SJSA1 (cell line): Measurements from ENCODE around the gene NR2F2. TPM values are rescaled to one million over a fixed set of nuclear protein-coding genes. Genes with fewer than 3 reads are reported as not detected.

Experiments
- DNase-seq, 2 experiments: peaks; one replicate each; pipeline ENCODE4 v3.0.0-alpha.2; 2015 to 2020; ENCODE audit warnings: low spot score in 2 of 2, low read depth in 1 of 2
- H3K27ac ChIP-seq: fragments of 250-450 bp; sonication (Bioruptor Pico); 2 replicates; pipeline ENCODE4 v1.5.1; 2020; ENCODE audit warnings: mild to moderate bottlenecking, moderate library complexity
- H3K27me3 ChIP-seq: fragments of 250-450 bp; sonication (Bioruptor Pico); replicated peaks from 2 replicates; pipeline ENCODE4 v1.5.1; 2020; ENCODE audit warnings: mild to moderate bottlenecking, moderate library complexity
- H3K36me3 ChIP-seq: fragments of 250-450 bp; sonication (Bioruptor Pico); 2 replicates; pipeline ENCODE4 v1.5.1; 2020; ENCODE audit warnings: mild to moderate bottlenecking
- H3K4me1 ChIP-seq: fragments of 250-450 bp; sonication (Bioruptor Pico); replicated peaks from 2 replicates; pipeline ENCODE4 v1.6.1; 2021; ENCODE audit warnings: mild to moderate bottlenecking
- H3K4me3 ChIP-seq: fragments of 250-450 bp; sonication (Bioruptor Pico); 2 replicates; pipeline ENCODE4 v1.5.1; 2020; ENCODE audit warnings: mild to moderate bottlenecking
- H3K9me3 ChIP-seq: fragments of 250-450 bp; sonication (Bioruptor Pico); replicated peaks from 2 replicates; pipeline ENCODE4 v1.5.1; 2020; ENCODE audit warnings: mild to moderate bottlenecking
- total RNA-seq: library from RNA; depleted of rRNA; stranded (reverse); fragments of >200 nt; shearing (Covaris generic); gene quantifications from 2 replicates; pipeline ENCODE4 v1.2.3, GENCODE V29; 2014

Gene NR2F2
- total RNA-seq, 1 experiment from 2014 or later = 9.8 TPM

GRCh38 chr15:96338074-96338765 is 7.7 kb downstream of the NR2F2 start:
- DNase-seq = peak in 1 of 2 experiments; percentile 75
- H3K9me3 ChIP-seq = no peaks in the 10 kb centered on the region
- peak overlapping the region; percentile 84 for H3K27ac ChIP-seq
- H3K4me3 ChIP-seq = peak overlapping the region; percentile 52
- H3K27me3 ChIP-seq = no peaks in the 10 kb centered on the region
- H3K36me3 ChIP-seq = peaks cover 76% of the 10 kb centered on the region
- H3K4me1 ChIP-seq = peaks cover 43% of the 10 kb centered on the region

GRCh38 chr15:96338766-96339618 is 8.5 kb downstream of the NR2F2 start:
- peak in 1 of 2 experiments; percentile 72 for DNase-seq
- Histone ChIP-seq H3K4me1 (peaks cover 43% of the 10 kb centered on the region), H3K4me3 (peak overlapping the region; percentile 55), H3K36me3 (peaks cover 75% of the 10 kb centered on the region), H3K27me3 (no peaks in the 10 kb centered on the region), H3K27ac (peak overlapping the region; percentile 84), H3K9me3 (no peaks in the 10 kb centered on the region)

- H3K27ac ChIP-seq = peak overlapping the region; percentile 84
- DNase-seq = peak in 1 of 2 experiments; percentile 59
- H3K4me3 ChIP-seq = peak overlapping the region; percentile 55
- H3K9me3 ChIP-seq = no peaks in the 10 kb centered on the region
- peaks cover 37% of the 10 kb centered on the region for H3K4me1 ChIP-seq
- H3K36me3 ChIP-seq = peaks cover 75% of the 10 kb centered on the region
- no peaks in the 10 kb centered on the region for H3K27me3 ChIP-seq
These were observed 9.3 kb downstream of the NR2F2 start for GRCh38 chr15:96339619-96340347.

GRCh38 chr15:96340348-96340597 is 9.8 kb downstream of the NR2F2 start:
- Histone ChIP-seq H3K27me3 (no peaks in the 10 kb centered on the region), H3K9me3 (no peaks in the 10 kb centered on the region), H3K4me1 (peaks cover 35% of the 10 kb centered on the region), H3K4me3 (peak overlapping the region; percentile 55), H3K36me3 (peaks cover 75% of the 10 kb centered on the region), H3K27ac (peak overlapping the region; percentile 84)
- no peak for DNase-seq

- Histone ChIP-seq H3K9me3 (no peaks in the 10 kb centered on the region), H3K4me1 (peaks cover 33% of the 10 kb centered on the region), H3K4me3 (peak overlapping the region; percentile 55), H3K27me3 (no peaks in the 10 kb centered on the region), H3K27ac (peak overlapping the region; percentile 84), H3K36me3 (peaks cover 73% of the 10 kb centered on the region)
- peak in 1 of 2 experiments; percentile 84 for DNase-seq
These were observed 10.4 kb downstream of the NR2F2 start for GRCh38 chr15:96340598-96341512.

- DNase-seq = no peak
- Histone ChIP-seq H3K9me3 (no peaks in the 10 kb centered on the region), H3K4me3 (peak overlapping the region; percentile 55), H3K36me3 (peaks cover 68% of the 10 kb centered on the region), H3K27me3 (no peaks in the 10 kb centered on the region), H3K27ac (peak overlapping the region; percentile 84), H3K4me1 (peaks cover 32% of the 10 kb centered on the region)
These were observed 11.3 kb downstream of the NR2F2 start for GRCh38 chr15:96341513-96342405.

GRCh38 chr15:96342406-96343112 is 12.1 kb downstream of the NR2F2 start:
- Histone ChIP-seq H3K36me3 (peaks cover 68% of the 10 kb centered on the region), H3K4me3 (no peak overlapping the region), H3K4me1 (peaks cover 32% of the 10 kb centered on the region), H3K9me3 (no peaks in the 10 kb centered on the region), H3K27me3 (no peaks in the 10 kb centered on the region), H3K27ac (no peak overlapping the region)
- DNase-seq = no peak

- no peak for DNase-seq
- no peaks in the 10 kb centered on the region for H3K9me3 ChIP-seq
- H3K27ac ChIP-seq = no peak overlapping the region
- H3K27me3 ChIP-seq = no peaks in the 10 kb centered on the region
- H3K4me3 ChIP-seq = no peak overlapping the region
- peaks cover 63% of the 10 kb centered on the region for H3K36me3 ChIP-seq
- H3K4me1 ChIP-seq = peaks cover 28% of the 10 kb centered on the region
These were observed 12.9 kb downstream of the NR2F2 start for GRCh38 chr15:96343113-96344059.

GRCh38 chr15:96344060-96344705 is 13.7 kb downstream of the NR2F2 start:
- Histone ChIP-seq H3K36me3 (peaks cover 69% of the 10 kb centered on the region), H3K4me1 (peaks cover 30% of the 10 kb centered on the region), H3K27me3 (no peaks in the 10 kb centered on the region), H3K27ac (no peak overlapping the region), H3K9me3 (no peaks in the 10 kb centered on the region), H3K4me3 (no peak overlapping the region)
- DNase-seq = no peak

- Histone ChIP-seq H3K9me3 (no peaks in the 10 kb centered on the region), H3K4me1 (peaks cover 30% of the 10 kb centered on the region), H3K36me3 (peaks cover 61% of the 10 kb centered on the region), H3K4me3 (no peak overlapping the region), H3K27me3 (no peaks in the 10 kb centered on the region), H3K27ac (no peak overlapping the region)
- DNase-seq = no peak
These were observed 14.4 kb downstream of the NR2F2 start for GRCh38 chr15:96344706-96345559.
